Left renal cortex interstitium (tissue), 4 donors: Measurements from ENCODE around the gene NT5DC2. TPM values are rescaled to one million over a fixed set of nuclear protein-coding genes. Genes with fewer than 3 reads are reported as not detected.

ENCODE experiments used
- DNase-seq, 4 donors: peaks; one replicate each; pipeline ENCODE4 v3.0.0-alpha.2; 2013; ENCODE audit warnings: low read depth in 4 of 4, low spot score in 2 of 4, missing footprints in 1 of 4
- polyA plus RNA-seq, 4 donors: library from polyadenylated mRNA; unstranded; fragments of 120-200 nt; gene quantifications; one replicate each; pipeline ENCODE4 v1.2.1, GENCODE V29; 2013; ENCODE audit not compliant: insufficient read length in 4 of 4

NT5DC2 gene
- polyA plus RNA-seq, 4 donors: 137 to 189 (median 145) TPM

DNA sequence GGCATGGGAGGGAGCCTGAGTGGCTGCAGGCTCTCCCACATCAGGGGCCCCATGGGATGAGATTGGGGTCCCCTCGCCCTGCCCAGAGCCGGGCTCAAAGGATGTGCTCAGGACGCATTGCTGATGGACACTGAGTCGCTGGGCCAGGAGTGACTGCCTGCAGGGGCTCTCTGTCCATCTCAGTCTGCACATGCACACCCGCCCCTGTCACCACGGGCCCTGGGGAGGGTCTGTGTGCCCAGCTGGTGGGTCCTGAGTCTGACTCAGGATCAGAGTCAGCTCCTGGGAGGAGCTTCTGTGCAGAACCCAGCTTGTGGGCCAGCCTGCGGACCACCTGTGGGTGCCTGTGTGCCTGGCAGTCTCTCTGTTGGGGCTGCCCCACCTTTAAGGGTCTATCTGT lies 20.4 kb downstream of the NT5DC2 start:
- DNase-seq: no peak

DNA sequence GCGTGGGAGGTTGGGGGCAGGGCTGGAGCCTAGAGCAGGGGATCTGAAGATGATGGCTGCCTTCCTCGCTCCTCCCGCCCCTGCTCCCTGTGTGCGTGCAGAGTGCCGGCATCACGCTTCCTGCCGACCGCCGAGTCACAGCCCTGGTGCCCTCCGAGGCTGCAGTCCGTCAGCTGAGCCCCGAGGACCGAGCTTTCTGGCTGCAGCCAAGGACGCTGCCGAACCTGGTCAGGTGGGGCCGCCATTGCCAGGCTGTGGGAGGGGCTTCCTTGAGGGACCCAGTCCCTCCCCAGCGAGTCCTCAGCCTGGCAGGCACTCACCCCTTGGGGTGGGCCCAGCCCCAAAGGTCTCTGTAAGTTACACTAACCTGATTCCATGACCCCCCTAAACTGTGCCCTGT lies 20.9 kb downstream of the NT5DC2 start:
- DNase-seq: no peak

DNA sequence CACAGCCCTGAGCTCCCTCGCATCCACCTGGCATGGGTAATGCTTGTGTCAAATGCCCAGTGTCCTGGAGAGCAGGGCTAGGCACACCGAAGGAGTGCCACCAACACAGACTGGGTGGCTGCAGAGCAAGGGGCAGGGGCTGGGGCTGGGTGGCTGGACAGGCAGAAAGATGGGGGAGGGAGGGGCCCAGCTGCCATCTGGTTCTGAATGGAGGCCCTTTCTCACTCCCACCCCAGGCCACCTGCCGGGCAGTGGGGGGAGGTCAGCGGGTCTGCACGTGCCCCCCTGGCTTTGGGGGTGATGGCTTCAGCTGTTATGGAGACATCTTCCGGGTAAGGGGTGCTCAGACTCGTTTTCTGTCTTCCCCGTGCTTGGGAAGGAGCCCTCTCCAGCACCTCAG lies 21.6 kb downstream of the NT5DC2 start:
- no peak for DNase-seq

DNA sequence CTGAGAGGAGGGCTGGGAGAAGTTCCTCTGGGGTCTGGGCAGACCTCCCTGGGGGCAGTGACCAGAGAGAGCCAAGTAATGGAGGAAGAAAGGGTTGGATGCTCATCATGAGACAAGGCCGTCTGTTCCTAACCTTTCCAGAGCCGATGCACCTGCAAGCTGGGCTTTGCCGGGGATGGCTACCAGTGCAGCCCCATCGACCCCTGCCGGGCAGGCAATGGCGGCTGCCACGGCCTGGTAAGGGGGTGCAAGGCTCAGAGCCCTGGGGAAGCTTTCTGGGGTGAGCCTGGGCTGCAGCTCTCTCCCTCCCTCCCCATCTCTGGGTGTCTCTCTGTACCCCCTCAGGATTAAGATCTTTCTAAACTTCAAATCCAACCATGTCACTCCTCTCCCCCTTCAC lies 22.1 kb downstream of the NT5DC2 start:
- DNase-seq: no peak

DNA sequence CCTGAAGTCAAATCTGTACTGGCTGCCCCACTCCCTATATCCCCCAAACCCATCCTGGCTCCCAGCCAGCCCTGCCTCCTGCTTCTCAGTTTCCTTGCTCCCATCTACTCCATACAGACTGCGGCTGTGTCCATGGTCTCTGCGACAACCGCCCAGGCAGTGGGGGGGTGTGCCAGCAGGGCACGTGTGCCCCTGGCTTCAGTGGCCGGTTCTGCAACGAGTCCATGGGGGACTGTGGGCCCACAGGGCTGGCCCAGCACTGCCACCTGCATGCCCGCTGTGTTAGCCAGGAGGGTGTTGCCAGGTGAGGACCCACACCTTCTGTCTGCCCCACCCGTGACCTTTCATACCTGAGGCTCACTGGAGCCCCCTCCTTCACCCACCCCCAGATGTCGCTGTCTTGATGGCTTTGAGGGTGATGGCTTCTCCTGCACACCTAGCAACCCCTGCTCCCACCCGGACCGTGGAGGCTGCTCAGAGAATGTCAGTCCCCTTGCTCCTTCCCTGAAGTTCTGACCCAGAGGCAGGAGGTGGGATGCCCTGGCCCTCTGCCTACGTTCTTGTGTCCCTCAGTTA lies 23.8 kb downstream of the NT5DC2 start:
- no peak for DNase-seq

DNA sequence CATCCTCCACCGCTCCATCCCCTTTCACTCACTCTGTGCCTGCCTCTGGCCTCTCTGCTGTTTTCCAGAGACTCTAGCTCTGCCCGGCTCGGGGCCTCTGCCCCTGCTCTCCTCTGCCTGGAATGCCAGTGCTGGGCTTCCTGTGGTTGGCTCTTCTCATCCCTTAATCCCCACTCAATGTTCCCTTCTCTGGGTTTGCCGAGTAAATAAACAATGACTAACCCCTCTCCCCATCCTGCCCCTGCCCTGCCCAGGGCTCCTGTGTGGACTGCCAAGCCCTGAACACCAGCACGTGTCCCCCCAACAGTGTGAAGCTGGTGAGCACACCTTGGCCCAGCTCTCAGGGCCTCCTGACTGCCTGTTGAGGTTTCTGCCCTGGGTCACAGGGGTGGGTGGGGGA lies 26.3 kb downstream of the NT5DC2 start:
- DNase-seq: no peak

DNA sequence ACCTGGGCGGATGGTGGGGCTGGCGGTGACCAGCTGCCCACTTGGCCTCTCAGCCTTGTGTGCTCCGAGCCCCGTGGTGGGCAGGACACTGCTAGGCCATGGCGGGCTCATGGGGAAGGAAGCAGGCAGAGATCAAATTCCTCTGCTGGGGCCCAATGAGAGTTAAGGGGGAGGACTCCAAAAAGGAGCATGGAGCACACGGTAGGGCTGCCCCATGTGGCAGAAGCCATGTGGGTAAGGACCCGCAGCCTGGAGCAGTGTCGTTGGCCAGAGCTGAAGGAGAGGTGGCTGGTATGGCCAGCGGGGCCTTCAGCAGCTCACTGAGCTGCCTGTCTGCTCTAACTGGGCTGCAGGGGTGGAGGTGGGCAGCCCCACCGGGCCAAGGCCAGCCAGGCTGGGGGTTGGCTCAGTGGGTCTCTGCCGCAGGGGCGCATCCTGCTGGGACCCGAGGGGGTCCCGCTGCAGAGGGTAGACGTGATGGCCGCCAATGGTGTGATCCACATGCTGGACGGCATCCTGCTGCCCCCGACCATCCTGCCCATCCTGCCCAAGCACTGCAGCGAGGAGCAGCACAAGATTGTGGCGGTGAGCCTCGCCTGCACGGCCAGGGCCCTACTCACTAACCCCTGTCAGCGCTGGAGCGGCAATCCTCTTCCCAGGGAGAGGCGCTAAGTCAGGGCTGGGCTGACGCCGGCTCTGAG lies 27.2 kb downstream of the NT5DC2 start:
- DNase-seq: no peak

DNA sequence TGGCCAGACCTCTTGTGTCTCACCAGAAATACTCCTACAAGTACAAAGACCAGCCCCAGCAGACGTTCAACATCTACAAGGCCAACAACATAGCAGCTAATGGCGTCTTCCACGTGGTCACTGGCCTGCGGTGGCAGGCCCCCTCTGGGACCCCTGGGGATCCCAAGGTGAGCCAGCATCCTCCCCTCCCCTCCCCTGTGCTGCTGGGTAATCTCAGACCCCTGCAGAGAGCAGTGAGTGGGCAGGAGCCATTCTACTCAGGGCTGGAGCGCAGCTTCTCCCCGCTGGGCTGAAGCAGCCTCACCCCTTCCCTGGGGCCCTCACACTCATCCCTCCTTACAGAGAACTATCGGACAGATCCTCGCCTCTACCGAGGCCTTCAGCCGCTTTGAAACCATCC lies 28.7 kb downstream of the NT5DC2 start:
- no peak for DNase-seq

DNA sequence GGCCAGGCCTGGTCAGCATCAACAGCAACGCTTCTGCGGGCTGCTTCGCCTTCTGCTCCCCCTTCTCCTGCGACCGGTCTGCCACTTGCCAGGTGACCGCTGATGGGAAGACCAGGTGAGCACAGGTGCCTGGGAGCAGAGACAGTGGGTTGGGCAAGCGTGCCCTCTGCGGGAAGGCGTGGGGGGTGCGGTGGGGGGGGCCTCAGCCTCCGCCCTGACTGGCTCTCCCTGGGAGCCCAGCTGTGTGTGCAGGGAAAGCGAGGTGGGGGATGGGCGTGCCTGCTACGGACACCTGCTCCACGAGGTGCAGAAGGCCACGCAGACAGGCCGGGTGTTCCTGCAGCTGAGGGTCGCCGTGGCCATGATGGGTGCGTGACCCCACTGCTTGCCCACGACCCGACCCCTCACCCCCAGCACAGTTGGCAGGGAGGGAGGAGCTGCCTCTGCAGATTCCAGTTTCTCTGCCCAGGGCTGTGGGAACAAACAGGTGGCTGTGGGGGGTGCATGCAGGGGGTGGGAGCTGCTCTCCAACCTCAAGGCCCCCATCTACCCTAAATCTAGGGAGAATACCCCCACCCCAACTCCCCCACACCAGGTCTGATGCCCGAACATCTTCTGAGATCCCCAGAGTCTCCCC lies 29.8 kb downstream of the NT5DC2 start:
- no peak for DNase-seq

DNA sequence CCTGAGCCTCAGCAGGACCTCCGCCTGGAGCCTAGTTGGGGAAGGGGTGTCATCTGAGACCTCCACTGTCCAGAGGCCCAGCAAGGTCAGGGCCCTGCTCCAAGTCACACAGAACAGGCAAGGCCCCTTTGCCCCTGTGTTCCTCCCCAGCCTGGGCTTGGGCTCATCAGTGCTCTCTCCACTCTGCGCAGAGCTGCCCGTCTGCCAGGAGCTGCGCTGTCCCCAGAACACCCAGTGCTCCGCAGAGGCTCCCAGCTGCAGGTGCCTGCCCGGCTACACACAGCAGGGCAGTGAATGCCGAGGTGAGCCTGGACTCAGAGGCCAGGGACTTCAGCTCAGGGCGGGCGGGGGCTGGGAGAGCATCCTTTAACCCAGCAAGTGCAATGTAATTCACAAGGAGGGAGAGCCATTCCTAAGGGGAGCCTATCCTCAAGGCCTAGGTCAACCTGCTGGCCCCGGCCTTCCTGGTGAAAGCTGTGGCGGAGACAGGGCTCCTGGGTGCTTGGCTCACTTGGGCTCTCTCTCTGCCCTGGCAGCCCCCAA lies 30.8 kb downstream of the NT5DC2 start:
- DNase-seq: no peak

DNA sequence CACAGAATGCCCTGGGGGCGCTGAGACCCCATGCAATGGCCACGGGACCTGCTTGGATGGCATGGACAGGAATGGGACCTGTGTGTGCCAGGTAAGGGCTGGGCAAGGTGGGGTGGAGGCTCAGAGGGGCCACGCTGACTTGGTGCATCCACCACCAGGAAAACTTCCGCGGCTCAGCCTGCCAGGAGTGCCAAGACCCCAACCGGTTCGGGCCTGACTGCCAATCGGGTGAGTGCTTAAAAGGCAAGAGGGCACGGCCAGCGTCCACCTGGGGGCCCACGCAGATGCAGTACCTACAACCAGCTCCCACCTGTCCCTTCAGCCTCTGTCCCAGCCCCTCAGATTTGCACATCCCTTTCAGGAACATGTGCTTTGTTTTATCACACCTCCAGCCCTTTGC lies 31.7 kb downstream of the NT5DC2 start:
- DNase-seq: no peak

DNA sequence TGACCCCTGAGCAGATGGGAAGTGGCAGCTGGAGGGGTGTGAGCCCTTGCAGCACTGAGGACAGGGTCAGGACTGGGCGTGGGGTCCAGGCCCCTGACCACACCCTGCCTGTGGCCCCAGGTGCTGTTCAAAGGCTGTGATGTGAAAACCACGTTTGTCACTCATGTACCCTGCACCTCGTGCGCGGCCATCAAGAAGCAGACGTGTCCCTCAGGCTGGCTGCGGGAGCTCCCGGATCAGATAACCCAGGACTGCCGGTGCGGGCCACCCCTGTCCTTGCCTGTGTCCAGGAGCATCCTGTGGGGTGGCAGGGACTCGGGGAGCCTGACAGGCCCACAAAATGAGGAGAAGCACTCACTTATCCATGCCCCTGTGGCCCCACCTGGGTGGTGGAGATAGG lies 32.6 kb downstream of the NT5DC2 start:
- no peak for DNase-seq

DNA sequence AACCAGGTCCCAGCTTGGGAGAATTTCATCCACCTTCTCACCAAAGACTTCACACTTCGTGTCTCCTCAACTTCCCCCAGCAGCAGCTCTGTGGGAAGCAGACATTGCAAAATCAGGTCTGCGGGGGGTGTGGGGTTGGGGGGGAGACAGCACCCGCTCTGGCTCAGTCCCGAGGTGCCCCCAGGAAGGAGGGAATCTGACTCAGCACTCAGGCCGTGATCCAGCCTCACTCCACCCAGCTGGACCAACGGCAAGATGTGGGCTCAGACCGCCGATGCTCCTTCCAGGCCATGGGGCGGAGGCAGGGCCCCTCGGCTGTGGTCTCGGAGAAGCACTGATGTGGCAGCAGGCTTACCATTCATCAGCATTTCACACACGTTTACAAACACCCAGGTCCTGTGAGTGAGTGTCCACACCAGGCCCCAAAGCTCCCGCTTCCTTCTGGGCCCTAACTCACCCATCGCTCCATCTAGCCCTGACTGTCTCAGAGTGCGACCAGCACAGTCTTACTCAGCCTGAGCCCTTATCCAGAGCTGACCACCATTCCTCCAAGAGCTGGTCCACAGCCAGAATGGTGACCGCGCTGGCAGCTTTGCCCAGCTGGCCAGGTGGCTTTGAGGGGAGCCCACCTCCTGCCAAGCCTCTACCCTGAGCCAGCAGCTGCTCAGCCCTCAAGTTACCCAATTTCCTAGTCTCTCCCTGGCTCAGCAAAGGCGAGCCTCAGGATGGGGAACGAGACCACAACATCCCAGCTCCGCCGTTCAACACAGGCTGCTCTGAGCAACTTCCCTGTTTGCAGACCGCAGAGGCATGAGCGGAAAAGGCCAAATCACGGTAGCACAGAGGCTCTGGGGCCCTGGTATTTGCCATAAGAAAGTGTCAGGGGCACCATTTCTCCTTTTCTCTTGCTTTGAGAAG lies 35.3 kb downstream of the NT5DC2 start:
- no peak for DNase-seq

DNA sequence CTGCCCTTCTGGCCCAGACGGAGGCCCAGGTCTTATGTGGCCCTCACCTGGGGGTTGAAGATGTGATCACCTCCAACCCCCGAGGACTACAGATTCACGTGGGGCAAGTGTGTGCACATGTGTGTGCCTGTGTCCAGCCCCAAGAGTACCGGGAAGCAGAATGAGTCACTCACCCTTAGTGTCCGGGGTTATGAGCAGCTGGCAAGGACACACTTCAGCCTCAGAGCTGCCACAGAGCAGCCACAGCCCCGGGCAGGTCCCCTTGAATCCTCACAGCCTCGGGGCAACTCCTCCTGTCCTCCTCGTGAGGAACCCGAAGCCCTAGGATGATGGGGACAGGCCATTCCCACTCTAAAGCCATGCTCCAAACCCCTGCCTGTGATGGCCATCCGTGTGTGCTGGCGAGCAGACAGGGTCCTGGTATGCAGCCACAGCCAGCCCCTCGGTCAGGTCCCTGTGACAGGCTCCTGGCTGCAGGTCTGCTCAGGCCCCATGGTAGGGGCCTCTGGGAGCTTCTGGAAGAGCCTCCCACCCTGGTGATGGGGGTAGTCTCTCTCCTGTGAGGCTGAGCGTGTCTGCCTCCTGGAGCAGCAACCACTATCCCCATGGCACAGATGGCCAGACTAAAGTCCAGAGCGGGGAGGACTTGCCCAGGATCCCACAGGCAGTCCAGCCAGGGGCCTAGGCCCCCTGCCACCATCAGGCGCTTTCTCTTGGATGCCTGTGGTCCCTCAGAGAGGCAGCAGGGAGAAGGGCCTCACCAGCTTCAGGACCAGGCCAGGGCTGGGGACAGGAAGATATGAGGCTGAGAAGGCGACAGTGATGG lies 37.7 kb downstream of the NT5DC2 start:
- no peak for DNase-seq

DNA sequence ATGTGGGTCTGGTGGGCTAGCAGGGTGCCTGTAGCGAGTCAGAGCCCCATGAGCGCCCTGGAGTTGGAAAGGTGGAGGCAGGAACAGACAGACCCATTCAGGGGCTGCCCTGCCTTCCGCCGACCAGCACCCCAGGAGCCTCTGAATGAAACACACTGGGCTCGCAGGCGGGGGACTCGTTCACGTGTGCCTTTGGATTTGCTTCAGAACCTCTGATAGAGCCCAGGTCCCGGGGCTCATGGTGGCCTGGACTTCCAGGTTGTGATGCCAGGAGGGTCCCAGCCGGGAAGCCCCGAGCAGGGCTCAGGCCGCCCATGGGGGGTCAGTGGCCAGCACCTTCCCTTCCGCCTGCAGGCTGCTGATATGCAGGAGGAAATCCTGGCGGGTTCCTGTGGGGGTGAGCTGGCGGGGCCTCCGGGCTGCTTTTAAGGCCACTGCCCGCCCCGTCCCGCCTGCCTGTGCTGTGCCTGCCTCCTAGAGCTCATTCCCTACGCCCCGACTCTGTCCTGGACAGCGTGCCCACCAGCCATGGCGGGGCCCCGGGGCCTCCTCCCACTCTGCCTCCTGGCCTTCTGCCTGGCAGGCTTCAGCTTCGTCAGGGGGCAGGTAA lies 38.7 kb downstream of the NT5DC2 start, which contains the start of gene STAB1:
Gene STAB1, plus strand, starts transcription at position 453 of the 610 bp plus-strand sequence. Its CDS starts 76 bp downstream, at position 529.
- DNase-seq: no peak

DNA sequence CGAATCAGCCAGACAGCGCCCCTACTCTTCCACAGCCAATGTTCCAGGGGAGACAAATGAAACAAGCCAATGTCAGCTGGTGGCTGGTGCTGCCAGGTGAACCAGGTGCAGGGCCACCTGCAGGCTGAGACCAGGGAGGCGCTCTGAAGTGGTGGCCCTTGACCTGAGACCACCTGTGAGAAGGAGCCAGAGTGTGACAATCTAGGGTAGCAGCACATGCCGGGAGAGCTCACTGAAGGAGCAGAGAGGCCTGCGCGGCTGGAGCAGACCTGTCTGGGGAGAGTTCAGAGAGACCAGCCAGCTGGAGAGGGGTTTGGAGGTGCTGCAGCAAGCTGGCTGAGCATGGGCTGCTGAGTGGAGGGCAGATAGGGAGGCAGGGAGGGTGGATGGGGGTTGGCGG lies 39.2 kb downstream of the NT5DC2 start:
- DNase-seq: no peak

DNA sequence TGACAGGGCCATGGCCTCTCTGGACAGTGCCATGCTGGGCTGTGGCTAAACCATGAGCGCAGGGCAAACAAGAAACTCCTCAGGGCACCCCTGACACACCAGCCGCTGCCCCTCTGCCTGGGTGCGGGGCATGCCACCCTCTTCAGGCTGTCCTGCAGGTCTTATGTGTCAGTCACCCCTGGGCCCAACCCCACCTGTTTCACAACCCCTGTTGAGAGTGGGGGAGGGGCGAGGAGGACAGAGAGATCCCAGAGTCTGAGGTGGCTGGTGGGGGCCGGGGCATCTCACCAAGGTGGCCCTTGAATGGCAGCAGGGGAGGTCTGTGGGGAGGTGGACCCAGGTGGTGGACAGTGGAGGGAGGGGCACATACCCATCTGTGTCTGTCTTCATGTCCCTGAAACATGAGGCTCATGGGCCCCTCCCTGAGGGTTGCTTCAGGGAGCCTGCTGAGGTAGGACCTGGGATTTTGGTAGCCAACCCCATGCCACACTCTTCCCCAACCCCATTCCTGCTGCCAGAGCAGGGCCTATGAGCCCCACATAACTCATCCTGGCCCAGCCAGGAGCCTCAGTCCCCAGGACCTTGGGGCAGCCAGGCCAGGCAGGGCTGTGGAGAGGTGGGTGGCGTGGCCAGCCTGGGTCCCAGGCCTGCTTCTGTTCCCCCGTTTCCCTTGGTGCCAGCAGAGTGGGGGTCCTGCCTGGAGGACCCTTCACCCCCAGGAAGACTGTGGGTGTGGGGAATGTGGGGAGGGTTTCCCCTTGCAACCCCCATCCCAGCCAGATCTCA lies 40.2 kb downstream of the NT5DC2 start:
- DNase-seq: no peak

DNA sequence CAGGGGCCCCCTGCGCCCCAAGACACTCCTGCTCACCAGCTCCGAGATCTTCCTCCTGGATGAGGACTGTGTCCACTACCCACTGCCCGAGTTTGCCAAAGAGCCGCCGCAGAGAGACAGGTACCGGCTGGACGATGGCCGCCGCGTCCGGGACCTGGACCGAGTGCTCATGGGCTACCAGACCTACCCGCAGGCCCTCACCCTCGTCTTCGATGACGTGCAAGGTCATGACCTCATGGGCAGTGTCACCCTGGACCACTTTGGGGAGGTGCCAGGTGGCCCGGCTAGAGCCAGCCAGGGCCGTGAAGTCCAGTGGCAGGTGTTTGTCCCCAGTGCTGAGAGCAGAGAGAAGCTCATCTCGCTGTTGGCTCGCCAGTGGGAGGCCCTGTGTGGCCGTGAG lies 41.6 kb downstream of the NT5DC2 start:
- no peak for DNase-seq
